Naive B cell (primary cell): ENCODE measurements around the gene LCMT1. TPM values are rescaled to one million over a fixed set of nuclear protein-coding genes. Genes with fewer than 3 reads are reported as not detected.

Experiments used
- ATAC-seq, 2 donors: fragments of 150-1000 bp; cut with Tn5 transposase; 2 replicates each; pipeline ENCODE4 v1.10.0; 2021; ENCODE audit warnings: low read depth in 2 of 2, mild to moderate bottlenecking in 2 of 2, moderate library complexity in 2 of 2
- DNase-seq: peaks from one replicate; pipeline ENCODE4 v3.0.0; 2022
- H3K27ac Mint-ChIP-seq, 6 donors: one replicate each; pipeline ENCODE4 v1.8.0; 2020 to 2022; ENCODE audit warnings: mild to moderate bottlenecking in 6 of 6, mixed read lengths in 6 of 6, moderate library complexity in 5 of 6, inconsistent platforms in 2 of 6
- H3K27me3 Mint-ChIP-seq, 3 donors: one replicate each; pipeline ENCODE4 v1.8.0; 2021 to 2022; ENCODE audit warnings: mixed read lengths in 3 of 3, mild to moderate bottlenecking in 1 of 3
- H3K36me3 Mint-ChIP-seq, 2 donors: one replicate each; pipeline ENCODE4 v1.8.0; 2020 to 2022; ENCODE audit warnings: mixed read lengths in 2 of 2, inconsistent platforms in 1 of 2, mild to moderate bottlenecking in 1 of 2
- H3K4me1 Mint-ChIP-seq, 3 donors: one replicate each; pipeline ENCODE4 v1.8.0; 2020 to 2022; ENCODE audit warnings: mixed read lengths in 3 of 3, inconsistent platforms in 1 of 3, mild to moderate bottlenecking in 1 of 3, moderate library complexity in 1 of 3
- H3K4me3 Mint-ChIP-seq, 8 donors: one replicate each; pipeline ENCODE4 v1.8.0; 2020 to 2022; ENCODE audit warnings: mild to moderate bottlenecking in 8 of 8, mixed read lengths in 8 of 8, moderate library complexity in 8 of 8, inconsistent platforms in 2 of 8
- H3K9me3 Mint-ChIP-seq, 7 donors: one replicate each; pipeline ENCODE4 v1.8.0; 2020 to 2022; ENCODE audit warnings: mixed read lengths in 7 of 7, mild to moderate bottlenecking in 5 of 7, inconsistent platforms in 2 of 7, moderate library complexity in 1 of 7
- polyA plus RNA-seq, 6 donors: library from polyadenylated mRNA; unstranded; fragments of 300-500 nt; fragmentation: Illumina TruSeq; gene quantifications; one replicate each; pipeline ENCODE4 v1.2.3, GENCODE V29; 2021; ENCODE audit warnings: low read depth in 6 of 6

Gene LCMT1
- polyA plus RNA-seq, 6 donors from 2014 or later, result 20.2 to 42.5 (median 34.8) TPM

DNA sequence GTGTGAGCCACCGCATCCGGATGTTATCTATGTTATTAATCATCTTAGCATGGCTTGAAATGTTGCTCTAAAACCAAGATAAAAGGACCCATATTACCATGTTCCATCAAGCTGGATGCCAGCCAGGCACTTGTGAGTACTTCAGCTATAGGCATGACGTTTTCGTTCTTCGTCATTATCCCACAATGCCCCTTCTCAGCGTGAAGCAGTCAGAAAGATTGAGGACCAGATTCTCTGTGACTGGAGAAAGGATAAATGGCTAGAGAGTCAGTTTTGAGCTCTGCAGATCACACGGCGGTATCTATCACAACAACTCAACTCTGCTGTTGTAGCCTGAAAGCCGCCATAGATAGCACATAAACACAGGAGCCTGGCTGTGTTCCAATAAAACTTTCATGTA is 29.8 kb upstream of the LCMT1 start:
- H3K27ac Mint-ChIP-seq, result no peak overlapping the region
- H3K4me3 Mint-ChIP-seq, result no peak overlapping the region
- peaks cover 0 to 2% (median 0%) of the 10 kb centered on the region in 7 donors for H3K9me3 Mint-ChIP-seq
- DNase-seq, result no peak
- H3K27me3 Mint-ChIP-seq, result no peaks in the 10 kb centered on the region
- peaks cover 0 to 4% (median 3%) of the 10 kb centered on the region in 3 donors for H3K4me1 Mint-ChIP-seq
- no peaks in the 10 kb centered on the region for H3K36me3 Mint-ChIP-seq
- no peak for ATAC-seq

DNA sequence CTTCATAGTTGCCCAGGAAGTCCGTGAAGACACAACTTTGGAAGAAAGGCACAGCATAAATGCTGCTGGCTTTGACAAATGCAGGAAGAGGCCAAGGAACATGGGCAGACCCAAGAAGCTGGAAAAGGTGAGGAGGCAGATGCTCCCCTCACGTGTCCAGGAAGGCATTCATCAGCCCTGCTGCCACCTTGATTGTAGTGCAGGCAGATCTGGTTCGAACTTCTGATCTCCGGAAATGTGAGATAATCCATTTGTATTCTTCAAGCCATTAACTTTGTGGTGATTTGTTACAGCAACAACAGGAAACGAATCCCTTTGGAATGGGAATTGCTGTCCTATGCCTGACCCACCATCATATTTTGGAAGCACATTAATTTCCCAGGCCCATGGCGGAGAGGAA is 28.5 kb upstream of the LCMT1 start:
- ATAC-seq (no peak), DNase-seq (no peak)
- H3K4me1 Mint-ChIP-seq, result peaks cover 0 to 4% (median 3%) of the 10 kb centered on the region in 3 donors
- no peak overlapping the region for H3K27ac Mint-ChIP-seq
- no peaks in the 10 kb centered on the region for H3K27me3 Mint-ChIP-seq
- H3K9me3 Mint-ChIP-seq, result no peaks in the 10 kb centered on the region
- no peaks in the 10 kb centered on the region for H3K36me3 Mint-ChIP-seq
- H3K4me3 Mint-ChIP-seq, result peak overlapping the region in 1 of 8 donors; percentile 29

DNA sequence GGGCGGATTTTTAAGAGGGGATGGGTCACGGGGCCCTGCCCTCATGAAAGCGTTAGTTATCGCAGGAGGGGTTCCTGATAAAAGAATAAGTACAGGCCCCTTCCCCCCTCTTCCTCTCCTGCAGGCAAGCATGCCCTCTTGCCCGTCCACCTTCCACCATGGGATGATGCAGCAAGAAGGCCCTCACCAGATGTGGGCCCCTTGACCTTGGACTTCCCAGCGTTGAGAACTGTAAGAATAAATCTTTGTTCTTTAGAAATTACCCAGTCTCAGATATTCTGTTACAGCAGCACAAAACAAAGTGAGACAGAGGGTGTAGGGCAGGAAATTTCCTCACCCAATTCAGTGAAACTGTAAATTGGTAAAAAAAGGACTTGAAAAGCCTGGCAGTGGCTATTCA is 27.8 kb upstream of the LCMT1 start:
- no peak for DNase-seq
- no peak for ATAC-seq
- Mint-ChIP-seq H3K27me3 (no peaks in the 10 kb centered on the region), H3K36me3 (no peaks in the 10 kb centered on the region), H3K4me1 (peaks cover 0 to 4% (median 3%) of the 10 kb centered on the region in 3 donors), H3K4me3 (peak overlapping the region in 1 of 8 donors; percentile 50), H3K9me3 (no peaks in the 10 kb centered on the region), H3K27ac (no peak overlapping the region)

DNA sequence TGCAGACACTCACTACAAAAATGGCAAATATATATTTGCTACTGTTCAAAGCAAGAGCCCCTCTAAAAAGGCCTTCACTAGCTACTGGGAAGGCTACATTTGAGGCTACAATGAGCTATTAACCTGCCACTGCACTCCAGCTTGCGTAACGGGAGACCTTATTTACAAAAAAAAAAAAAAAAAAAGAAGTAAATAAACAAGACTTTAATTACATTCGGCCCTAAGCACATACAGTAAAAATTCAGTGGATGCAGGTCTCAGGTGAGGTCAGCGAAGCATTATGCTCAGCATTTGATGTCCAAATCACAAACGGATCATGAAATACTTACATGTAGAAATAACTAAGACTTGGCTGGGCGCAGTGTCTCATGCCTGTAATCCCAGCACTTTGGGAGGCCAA is 26.7 kb upstream of the LCMT1 start:
- no peak overlapping the region for H3K4me3 Mint-ChIP-seq
- H3K4me1 Mint-ChIP-seq, result peaks cover 0 to 4% (median 0%) of the 10 kb centered on the region in 3 donors
- ATAC-seq, result no peak
- H3K9me3 Mint-ChIP-seq, result no peaks in the 10 kb centered on the region
- H3K27me3 Mint-ChIP-seq, result no peaks in the 10 kb centered on the region
- DNase-seq, result no peak
- no peak overlapping the region for H3K27ac Mint-ChIP-seq
- no peaks in the 10 kb centered on the region for H3K36me3 Mint-ChIP-seq

DNA sequence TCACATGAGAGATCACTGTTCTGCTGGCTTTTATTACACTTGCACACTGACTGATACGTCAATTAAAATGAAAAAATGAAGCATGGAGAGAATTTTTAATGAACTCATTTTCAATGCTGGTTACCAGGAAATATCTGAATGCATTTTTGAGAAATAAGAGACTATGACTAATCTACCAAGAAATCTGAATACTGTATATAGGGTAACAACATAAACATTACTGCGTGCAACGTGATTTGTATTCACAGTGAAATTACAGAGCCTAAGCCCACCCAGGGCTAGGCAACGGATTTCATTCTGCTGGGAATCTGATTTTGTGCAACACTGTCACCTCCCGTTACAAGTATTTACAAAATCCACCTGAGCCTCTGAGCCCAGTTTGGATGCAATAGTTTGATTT is 23.8 kb upstream of the LCMT1 start:
- Mint-ChIP-seq H3K27me3 (no peaks in the 10 kb centered on the region), H3K4me1 (peaks cover 4 to 8% (median 5%) of the 10 kb centered on the region in 3 donors), H3K36me3 (no peaks in the 10 kb centered on the region), H3K9me3 (no peaks in the 10 kb centered on the region), H3K4me3 (no peak overlapping the region), H3K27ac (no peak overlapping the region)
- ATAC-seq, result no peak
- no peak for DNase-seq

DNA sequence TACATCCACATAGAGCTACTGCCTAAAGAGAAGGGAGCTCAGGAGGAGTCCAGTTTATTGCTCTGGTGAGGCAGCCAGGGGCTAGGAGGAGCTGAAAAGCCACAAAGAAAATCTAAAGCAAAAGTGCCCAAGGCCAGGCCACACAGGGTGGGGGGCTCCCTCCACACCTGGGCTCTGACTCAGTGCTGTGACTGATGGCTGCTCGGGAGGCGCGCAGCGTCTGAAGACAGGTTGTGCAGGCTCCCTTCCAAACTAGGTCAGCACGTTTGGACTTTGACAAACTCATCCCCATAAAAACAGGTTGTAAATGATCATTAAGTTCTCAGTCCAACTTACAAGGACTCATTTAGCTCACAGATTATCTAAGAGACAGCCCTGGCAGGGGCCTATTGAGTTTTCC is 22.2 kb upstream of the LCMT1 start:
- no peaks in the 10 kb centered on the region for H3K36me3 Mint-ChIP-seq
- H3K4me3 Mint-ChIP-seq, result peak overlapping the region in 1 of 8 donors; percentile 12
- H3K4me1 Mint-ChIP-seq, result peaks cover 18 to 22% (median 21%) of the 10 kb centered on the region in 3 donors
- DNase-seq (no peak), ATAC-seq (no peak)
- no peaks in the 10 kb centered on the region for H3K27me3 Mint-ChIP-seq
- H3K9me3 Mint-ChIP-seq, result no peaks in the 10 kb centered on the region
- no peak overlapping the region for H3K27ac Mint-ChIP-seq

DNA sequence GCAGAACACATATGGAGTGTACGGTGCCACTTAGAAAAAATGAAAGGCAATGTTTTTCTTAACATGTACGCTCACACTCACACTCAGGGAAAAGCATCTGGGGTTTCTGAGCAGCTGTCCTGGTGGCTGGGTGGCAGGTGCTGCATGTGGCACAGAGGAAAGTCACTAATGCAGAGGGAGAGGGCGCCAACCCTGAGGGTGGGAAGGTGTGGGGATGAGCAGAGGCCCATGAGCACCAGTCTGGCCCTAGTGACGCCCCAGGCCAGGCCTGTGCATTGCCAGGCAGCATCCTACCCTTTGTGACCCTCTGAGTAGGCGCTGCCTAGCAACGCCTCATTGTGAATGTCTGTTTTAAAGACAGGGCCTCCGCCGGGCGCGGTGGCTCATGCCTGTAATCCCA is 19.1 kb upstream of the LCMT1 start:
- peaks cover 24 to 34% (median 30%) of the 10 kb centered on the region in 3 donors for H3K4me1 Mint-ChIP-seq
- no peak for DNase-seq
- no peaks in the 10 kb centered on the region for H3K36me3 Mint-ChIP-seq
- H3K4me3 Mint-ChIP-seq, result peak overlapping the region in 2 of 8 donors; percentile 15 to 71
- H3K27ac Mint-ChIP-seq, result peak overlapping the region in 2 of 6 donors; percentile 73 to 89
- H3K27me3 Mint-ChIP-seq, result no peaks in the 10 kb centered on the region
- H3K9me3 Mint-ChIP-seq, result no peaks in the 10 kb centered on the region
- ATAC-seq, result no peak

DNA sequence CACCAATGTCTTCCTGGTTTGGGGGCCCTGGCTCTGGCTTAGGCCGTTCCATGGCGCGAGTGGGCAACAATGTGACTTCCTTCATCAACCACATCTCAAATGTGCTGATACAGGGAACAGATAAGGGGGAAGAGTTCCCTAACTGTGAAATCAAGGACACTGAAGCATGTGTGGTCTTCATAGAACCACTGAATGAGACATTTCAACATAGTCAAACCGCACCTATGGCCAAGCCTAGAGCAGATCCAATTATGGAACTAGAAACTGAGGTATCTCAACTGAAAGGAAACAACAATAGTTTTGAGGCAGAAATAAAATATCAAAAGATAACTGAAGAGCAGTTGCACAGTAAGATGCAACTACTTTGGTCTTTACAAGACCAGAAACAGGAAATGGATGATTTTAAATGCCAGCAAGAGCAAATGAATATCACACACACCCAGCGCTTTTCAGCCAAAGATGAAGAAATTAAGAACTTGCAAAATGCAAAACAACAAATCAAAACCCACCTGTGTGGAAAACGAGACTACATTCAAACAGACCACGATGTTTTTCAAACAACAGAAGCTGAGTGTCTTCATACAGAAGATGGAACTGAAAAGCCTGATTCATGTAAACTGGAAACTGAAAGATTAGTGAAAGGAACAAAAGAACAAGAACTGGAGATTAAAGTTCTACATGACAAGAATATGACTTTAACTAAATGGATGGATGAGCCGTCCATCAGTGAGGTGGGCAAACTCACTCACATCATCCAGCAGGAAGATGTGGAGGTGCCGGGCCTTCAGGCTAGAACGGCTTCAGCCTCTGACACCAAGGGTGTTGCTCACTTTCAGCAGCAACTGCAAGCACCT is 18.1 kb upstream of the LCMT1 start:
- Mint-ChIP-seq H3K4me1 (peaks cover 24 to 34% (median 30%) of the 10 kb centered on the region in 3 donors), H3K9me3 (no peaks in the 10 kb centered on the region), H3K36me3 (no peaks in the 10 kb centered on the region), H3K27ac (peak overlapping the region; percentile 5 to 89 (median 76)), H3K27me3 (no peaks in the 10 kb centered on the region), H3K4me3 (peak overlapping the region; percentile 14 to 64 (median 40))
- ATAC-seq (no peak), DNase-seq (no peak)

DNA sequence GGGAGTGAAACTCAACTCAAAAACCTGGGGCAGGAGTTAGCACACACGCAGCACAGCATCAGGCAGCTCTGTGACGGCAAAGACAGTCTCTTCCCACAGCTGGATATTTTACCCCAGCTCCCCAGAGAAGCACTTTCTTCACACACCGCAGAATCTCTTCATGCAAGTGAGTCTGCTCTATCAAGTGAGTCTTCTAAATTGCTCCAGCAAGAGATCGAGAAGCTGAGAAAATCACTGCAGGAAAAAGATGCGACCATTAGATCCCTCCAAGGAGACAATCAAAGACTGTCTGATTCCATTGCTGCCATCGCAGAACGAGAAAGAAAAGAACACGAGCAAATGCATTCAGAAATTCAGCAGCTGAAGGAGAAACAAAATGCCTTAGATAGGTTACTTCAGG is 16.9 kb upstream of the LCMT1 start:
- Mint-ChIP-seq H3K27me3 (no peaks in the 10 kb centered on the region), H3K36me3 (no peaks in the 10 kb centered on the region), H3K4me1 (peaks cover 24 to 34% (median 30%) of the 10 kb centered on the region in 3 donors), H3K9me3 (no peaks in the 10 kb centered on the region), H3K4me3 (peak overlapping the region in 3 of 8 donors; percentile 27 to 64 (median 64)), H3K27ac (peak overlapping the region in 4 of 6 donors; percentile 1 to 58 (median 52))
- DNase-seq (no peak), ATAC-seq (no peak)

DNA sequence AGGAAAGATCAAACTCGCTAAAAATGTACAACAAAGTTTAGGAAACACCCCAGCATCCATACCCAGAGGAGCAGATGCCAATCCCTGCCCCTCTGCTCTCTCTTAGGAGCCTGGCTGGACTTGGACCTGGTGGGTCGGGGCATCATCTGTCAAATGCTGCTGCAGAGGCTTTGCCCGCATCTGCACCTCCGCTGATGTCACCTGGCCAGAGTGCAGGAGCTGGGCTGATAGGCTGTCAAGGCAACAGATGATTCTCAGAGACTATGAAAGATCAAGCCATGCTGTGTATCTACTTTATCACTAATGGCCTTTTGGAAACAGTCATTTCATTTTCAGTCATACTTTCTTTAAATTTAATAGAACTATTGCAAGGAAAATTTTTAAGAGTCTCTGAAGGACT is 15.9 kb upstream of the LCMT1 start:
- H3K4me1 Mint-ChIP-seq, result peaks cover 24 to 34% (median 30%) of the 10 kb centered on the region in 3 donors
- no peaks in the 10 kb centered on the region for H3K27me3 Mint-ChIP-seq
- peak overlapping the region in 2 of 6 donors; percentile 12 to 21 for H3K27ac Mint-ChIP-seq
- no peak overlapping the region for H3K4me3 Mint-ChIP-seq
- H3K36me3 Mint-ChIP-seq, result no peaks in the 10 kb centered on the region
- ATAC-seq (no peak), DNase-seq (no peak)
- no peaks in the 10 kb centered on the region for H3K9me3 Mint-ChIP-seq

DNA sequence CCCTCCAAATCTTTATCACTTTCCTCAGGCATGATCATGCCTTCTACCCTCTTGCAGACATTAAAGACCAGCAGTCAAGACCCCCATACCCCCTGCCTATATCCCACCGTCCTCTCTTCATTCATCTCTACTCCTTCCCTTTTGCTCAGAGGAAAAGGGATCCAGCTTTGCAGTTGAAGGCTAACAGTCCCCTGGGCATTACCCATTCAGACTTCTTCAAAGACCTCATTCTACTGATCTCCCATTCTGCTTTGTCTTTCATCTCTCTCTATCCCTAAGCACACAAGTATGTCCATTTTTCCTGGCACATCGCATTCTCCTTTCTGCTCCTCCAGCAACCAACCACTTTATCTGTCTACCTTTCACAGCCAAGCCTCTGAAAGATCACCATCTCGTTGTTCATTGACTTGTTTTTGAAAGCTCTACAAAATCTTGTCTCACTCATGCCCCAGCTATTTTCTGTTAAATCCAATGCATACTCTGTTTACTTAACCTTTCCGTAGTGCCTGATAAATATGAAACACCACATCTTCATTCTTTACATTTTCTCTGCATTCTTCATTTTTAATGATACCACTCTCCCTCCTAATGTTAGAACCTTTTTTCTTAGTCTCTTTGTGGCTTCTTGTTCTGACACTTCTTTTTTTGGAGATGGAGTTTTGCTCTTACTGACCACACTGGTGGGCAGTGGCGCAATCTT is 14.1 kb upstream of the LCMT1 start:
- ATAC-seq (no peak), DNase-seq (no peak)
- H3K36me3 Mint-ChIP-seq, result no peaks in the 10 kb centered on the region
- no peak overlapping the region for H3K27ac Mint-ChIP-seq
- no peaks in the 10 kb centered on the region for H3K9me3 Mint-ChIP-seq
- H3K4me3 Mint-ChIP-seq, result no peak overlapping the region
- peaks cover 20 to 28% (median 25%) of the 10 kb centered on the region in 3 donors for H3K4me1 Mint-ChIP-seq
- H3K27me3 Mint-ChIP-seq, result no peaks in the 10 kb centered on the region

DNA sequence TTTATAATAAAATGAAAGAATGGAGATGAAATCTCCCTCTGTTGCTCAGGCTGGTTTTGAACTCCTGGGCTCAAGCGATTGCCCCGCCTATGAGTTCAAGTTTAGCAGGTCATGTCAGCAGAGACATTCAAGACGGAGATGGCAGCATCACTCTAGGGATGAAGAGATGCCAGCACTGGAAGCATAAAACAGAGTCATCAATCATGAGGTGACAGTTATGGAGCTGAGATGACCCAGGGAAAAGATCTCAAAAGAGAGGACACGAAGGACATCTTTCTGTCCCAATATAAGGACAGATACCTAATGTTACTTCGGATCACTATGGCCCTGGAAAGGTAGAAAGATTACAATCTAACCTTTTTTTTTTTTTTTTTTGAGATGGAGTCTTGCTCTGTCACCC is 11.0 kb upstream of the LCMT1 start:
- DNase-seq (no peak), ATAC-seq (no peak)
- no peaks in the 10 kb centered on the region for H3K36me3 Mint-ChIP-seq
- peak overlapping the region in 1 of 6 donors; percentile 27 for H3K27ac Mint-ChIP-seq
- no peaks in the 10 kb centered on the region for H3K4me1 Mint-ChIP-seq
- no peaks in the 10 kb centered on the region for H3K27me3 Mint-ChIP-seq
- no peak overlapping the region for H3K4me3 Mint-ChIP-seq
- H3K9me3 Mint-ChIP-seq, result no peaks in the 10 kb centered on the region

DNA sequence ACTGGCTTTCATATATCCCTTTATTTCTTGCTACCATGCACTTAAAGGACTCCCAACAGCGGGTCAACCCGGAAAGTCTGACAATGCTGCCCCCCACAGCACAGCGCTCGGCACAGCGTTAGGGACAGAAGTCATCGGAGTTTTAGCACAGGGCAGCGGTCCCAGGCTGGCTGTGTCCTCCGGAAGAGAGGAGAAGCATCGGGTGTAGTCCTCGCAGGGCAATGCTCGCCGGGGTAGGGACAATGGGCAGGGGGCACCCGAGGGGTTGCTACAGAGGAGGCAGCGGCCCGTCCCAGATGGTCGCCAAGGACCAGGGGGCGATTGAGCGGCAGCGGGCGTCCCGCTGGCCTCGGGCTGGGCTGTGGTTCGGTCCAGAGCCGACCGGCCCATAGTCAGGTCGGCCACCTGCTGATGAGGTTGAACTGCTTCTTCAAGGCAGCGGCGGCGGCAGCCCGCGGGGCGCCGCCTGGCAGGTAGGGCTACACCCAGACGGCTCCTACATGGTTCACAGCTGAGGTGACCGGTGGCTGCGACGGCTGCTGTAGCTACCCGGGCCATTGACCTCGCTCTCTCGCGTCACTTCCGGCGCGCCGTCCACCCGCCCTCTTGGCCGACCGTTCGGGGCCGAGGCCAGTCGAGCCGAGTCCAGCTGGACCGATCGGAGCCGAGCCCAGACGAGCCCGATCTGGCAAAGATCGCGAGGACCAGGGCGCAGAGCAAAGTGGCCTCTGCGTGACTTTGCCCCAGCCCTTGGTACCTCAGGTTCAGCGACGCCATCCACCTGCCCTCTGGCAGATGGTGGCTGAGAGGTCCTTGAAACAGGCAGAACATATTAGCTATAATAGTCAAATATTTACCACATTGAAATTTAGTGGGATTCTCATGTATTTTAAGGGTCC is 4.7 kb upstream of the LCMT1 start:
- H3K36me3 Mint-ChIP-seq, result no peaks in the 10 kb centered on the region
- no peaks in the 10 kb centered on the region for H3K9me3 Mint-ChIP-seq
- peak overlapping the region; percentile 76 to 96 (median 92) for H3K27ac Mint-ChIP-seq
- H3K4me3 Mint-ChIP-seq, result peak overlapping the region; percentile 85 to 98 (median 96)
- ATAC-seq (peak; percentile 31 to 38), DNase-seq (peak; percentile 64)
- H3K4me1 Mint-ChIP-seq, result peaks cover 21 to 37% (median 35%) of the 10 kb centered on the region in 3 donors
- H3K27me3 Mint-ChIP-seq, result no peaks in the 10 kb centered on the region
